K562 (cell line): ENCODE measurements around the gene TIMM8A.

Experiments
- CTCF ChIP-seq, 3 experiments: IDR thresholded peaks in 2 of 3; conservative IDR thresholded peaks in 1 of 3; 2 replicates each; pipeline ENCODE4 v1.5.1; 2011 to 2012; ENCODE audit warnings: low read length in 3 of 3, mild to moderate bottlenecking in 3 of 3, control low read depth in 2 of 3, improper control_type of control experiment in 1 of 3, inconsistent platforms in 1 of 3, low read depth in 1 of 3, mixed read lengths in 1 of 3, moderate library complexity in 1 of 3; ENCODE audit not compliant: insufficient read depth in 2 of 3
- CUX1 ChIP-seq: fragments of 200-800 bp; sonication (Bioruptor generic); IDR thresholded peaks from 2 replicates; pipeline ENCODE4 v1.6.1; 2016; ENCODE audit warnings: missing genetic modification characterization, missing compliant biosample characterization
- ELK1 ChIP-seq: sonication (generic); formaldehyde crosslinking; IDR thresholded peaks from 2 replicates; pipeline ENCODE4 v1.8.1; 2022; ENCODE audit warnings: missing genetic modification reagents
- MLX ChIP-seq, 2 experiments: fragments of 450-650 bp in 1 of 2; sonication (generic) in 1 of 2; formaldehyde crosslinking; conservative IDR thresholded peaks; 2 replicates each; pipeline versions ENCODE4 v1.4.0 to v1.8.1; 2020 to 2022; ENCODE audit warnings: mild to moderate bottlenecking in 1 of 2, missing genetic modification reagents in 1 of 2
- NFE2 ChIP-seq: IDR thresholded peaks from 2 replicates; pipeline ENCODE4 v1.6.1; 2014; ENCODE audit warnings: antibody characterized with exemption, low read depth
- NRF1 ChIP-seq, 2 experiments: fragments of 450-650 bp; IDR thresholded peaks in 1 of 2; conservative IDR thresholded peaks in 1 of 2; 2 replicates each; pipeline ENCODE4 v1.6.1; 2014; ENCODE audit warnings: mild to moderate bottlenecking in 2 of 2
- POLR3A ChIP-seq: IDR thresholded peaks from 2 replicates; pipeline ENCODE4 v1.6.1; 2011; ENCODE audit warnings: borderline replicate concordance, mild to moderate bottlenecking, moderate library complexity; ENCODE audit not compliant: insufficient read length, insufficient read depth; ENCODE audit errors: extremely low read depth
- PREB ChIP-seq: sonication (generic); formaldehyde crosslinking; IDR thresholded peaks from 2 replicates; pipeline ENCODE4 v1.8.1; 2023; ENCODE audit warnings: mild to moderate bottlenecking, missing genetic modification reagents
- SNRNP70 ChIP-seq: fragments of 200-400 bp; formaldehyde crosslinking; optimal IDR thresholded peaks from 2 replicates; pipeline ENCODE3; 2017; ENCODE audit warnings: low read depth, low read length
- SP2 ChIP-seq: IDR thresholded peaks from 2 replicates; pipeline ENCODE4 v1.6.1; 2011; ENCODE audit warnings: mild to moderate bottlenecking, low read depth, low read length, moderate library complexity; ENCODE audit not compliant: poor library complexity, severe bottlenecking; ENCODE audit errors: extremely low read depth
- USF2 ChIP-seq: sonication (generic); formaldehyde crosslinking; IDR thresholded peaks from 2 replicates; pipeline ENCODE4 v1.5.0; 2020; ENCODE audit warnings: missing genetic modification reagents
- ZBTB7A ChIP-seq: IDR thresholded peaks from 2 replicates; pipeline ENCODE4 v1.6.1; 2011; ENCODE audit warnings: low read depth, mild to moderate bottlenecking, low read length, moderate library complexity, borderline replicate concordance; ENCODE audit not compliant: control insufficient read depth
- ZNF274 ChIP-seq: IDR thresholded peaks from 2 replicates; pipeline ENCODE4 v1.6.1; 2011; ENCODE audit warnings: low read depth, mild to moderate bottlenecking, low read length, moderate library complexity, borderline replicate concordance
- ZNF280B ChIP-seq: fragments of 250-450 bp; sonication (Bioruptor Pico); IDR thresholded peaks from 2 replicates; pipeline ENCODE4 v1.5.1; 2021; ENCODE audit warnings: mild to moderate bottlenecking

GRCh38 chrX:101360390-101360789 lies 11.8 kb upstream of the TIMM8A start:
- TF ChIP-seq POLR3A (no peak), CTCF (IDR thresholded peaks at IDR 0.05 in 2 of 3, conservative IDR thresholded peaks at IDR 0.05 in 1 of 3; ENCODE audit: insufficient read depth in 2 of 3, low read depth in 1 of 3, low read length in 3 of 3) (no peak), USF2 (CRISPR knock-in tag) (no peak), SNRNP70 (no peak), PREB (no peak), ELK1 (CRISPR knock-in tag) (no peak), SP2 (no peak), NFE2 (no peak), CUX1 (CRISPR knock-in tag) (no peak), ZNF274 (no peak), MLX (CRISPR knock-in tag; conservative IDR thresholded peaks at IDR 0.05) (no peak), ZNF280B (CRISPR knock-in tag) (no peak), NRF1 (conservative IDR thresholded peaks at IDR 0.05 in 1 of 2, IDR thresholded peaks at IDR 0.05 in 1 of 2) (no peak), ZBTB7A (no peak)
